Suprapubic skin (tissue), 4 donors: ENCODE measurements around the gene PRSS16. TPM values are rescaled to one million over a fixed set of nuclear protein-coding genes. Genes with fewer than 3 reads are reported as not detected.

Experiments used
- DNase-seq, 2 donors: peaks; one replicate each; pipeline ENCODE4 v3.0.0-alpha.2; 2019; ENCODE audit warnings: low spot score in 2 of 2
- H3K27ac ChIP-seq: fragments of 200-600 bp; sonication (generic); one replicate; pipeline ENCODE4 v1.5.1; 2019
- H3K27me3 ChIP-seq: fragments of 200-600 bp; sonication (generic); one replicate; pipeline ENCODE4 v1.5.1; 2019
- H3K36me3 ChIP-seq: fragments of 200-600 bp; sonication (generic); one replicate; pipeline ENCODE4 v1.5.1; 2019
- H3K4me1 ChIP-seq: fragments of 200-600 bp; sonication (generic); one replicate; pipeline ENCODE4 v1.5.1; 2019
- H3K4me3 ChIP-seq: fragments of 200-600 bp; sonication (generic); one replicate; pipeline ENCODE4 v1.5.1; 2019; ENCODE audit warnings: mild to moderate bottlenecking
- H3K9me3 ChIP-seq: fragments of 200-600 bp; sonication (generic); one replicate; pipeline ENCODE4 v1.5.1; 2019
- CTCF ChIP-seq, 2 donors: fragments of 200-600 bp in 1 of 2; fragments of 450-650 bp in 1 of 2; sonication (generic) in 1 of 2; IDR thresholded peaks; one replicate each; pipeline ENCODE4 v1.5.1; 2016 to 2019; ENCODE audit warnings: antibody characterized with exemption in 2 of 2, mild to moderate bottlenecking in 1 of 2, moderate library complexity in 1 of 2
- EP300 ChIP-seq: sonication (generic); formaldehyde crosslinking; IDR thresholded peaks from one replicate; pipeline ENCODE4 v1.6.1; 2017; ENCODE audit warnings: antibody characterized with exemption
- POLR2A ChIP-seq, 2 donors: fragments of 450-650 bp; IDR thresholded peaks; one replicate each; pipeline ENCODE4 v1.6.1; 2017; ENCODE audit warnings: antibody characterized with exemption in 2 of 2, mild to moderate bottlenecking in 2 of 2, moderate library complexity in 2 of 2
- POLR2AphosphoS5 ChIP-seq, 3 donors: sonication (generic); formaldehyde crosslinking; IDR thresholded peaks; one replicate each; pipeline ENCODE4 v1.6.1; 2017; ENCODE audit warnings: antibody characterized with exemption in 3 of 3
- WGBS: methylation state at CpG from one replicate; pipeline ENCODE4 v1.1.5; 2018; 5-methylcytosine and 5-hydroxymethylcytosine counted together
- total RNA-seq, 4 donors: library from RNA; depleted of rRNA; stranded (reverse); fragments of >200 nt; gene quantifications; one replicate each; pipeline ENCODE4 v1.1.0, GENCODE V29; 2016

The PRSS16 gene
- total RNA-seq, 4 donors from 2014 or later: 7.7 to 17.1 (median 13.8) TPM

GRCh38 chr6:27237089-27237803, 10.3 kb upstream of the PRSS16 start:
- no peak for DNase-seq
- 21% methylated on average over 20 of the region's 20 CpGs for WGBS
- TF ChIP-seq CTCF (IDR thresholded peaks at IDR 0.05): no peak
- TF ChIP-seq EP300: no peak
- no peak for TF ChIP-seq POLR2A (IDR thresholded peaks at IDR 0.05)
- no peak for TF ChIP-seq POLR2AphosphoS5 (IDR thresholded peaks at IDR 0.05)

GRCh38 chr6:27238010-27238983, 9.2 kb upstream of the PRSS16 start:
- H3K27ac ChIP-seq: no peak overlapping the region
- DNase-seq: no peak
- no peaks in the 10 kb centered on the region for H3K9me3 ChIP-seq
- TF ChIP-seq CTCF (IDR thresholded peaks at IDR 0.05) (no peak), POLR2AphosphoS5 (IDR thresholded peaks at IDR 0.05) (no peak), EP300 (no peak), POLR2A (IDR thresholded peaks at IDR 0.05) (no peak)
- H3K27me3 ChIP-seq: peaks cover 94% of the 10 kb centered on the region
- H3K36me3 ChIP-seq: no peaks in the 10 kb centered on the region
- WGBS: 10% methylated on average over 31 of the region's 41 CpGs
- H3K4me1 ChIP-seq: no peaks in the 10 kb centered on the region
- no peak overlapping the region for H3K4me3 ChIP-seq

More at GRCh38 chr6:27237089-27237803, 10.3 kb upstream of the PRSS16 start:
- H3K27ac ChIP-seq: no peak overlapping the region
- H3K36me3 ChIP-seq: no peaks in the 10 kb centered on the region
- H3K9me3 ChIP-seq: no peaks in the 10 kb centered on the region
- no peaks in the 10 kb centered on the region for H3K4me1 ChIP-seq
- no peak overlapping the region for H3K4me3 ChIP-seq
- peaks cover 92% of the 10 kb centered on the region for H3K27me3 ChIP-seq

GRCh38 chr6:27239258-27239657, 8.2 kb upstream of the PRSS16 start:
- no peak overlapping the region for H3K27ac ChIP-seq
- H3K36me3 ChIP-seq: no peaks in the 10 kb centered on the region
- WGBS: 83% methylated on average over 6 of the region's 6 CpGs
- no peaks in the 10 kb centered on the region for H3K9me3 ChIP-seq
- peaks cover 94% of the 10 kb centered on the region for H3K27me3 ChIP-seq
- H3K4me3 ChIP-seq: no peak overlapping the region
- TF ChIP-seq POLR2A (IDR thresholded peaks at IDR 0.05): no peak
- no peak for TF ChIP-seq CTCF (IDR thresholded peaks at IDR 0.05)
- no peak for TF ChIP-seq POLR2AphosphoS5 (IDR thresholded peaks at IDR 0.05)
- TF ChIP-seq EP300: no peak
- no peak for DNase-seq
- H3K4me1 ChIP-seq: no peaks in the 10 kb centered on the region

- H3K27me3 ChIP-seq: peaks cover 94% of the 10 kb centered on the region
- no peak for DNase-seq
- no peaks in the 10 kb centered on the region for H3K4me1 ChIP-seq
- H3K9me3 ChIP-seq: no peaks in the 10 kb centered on the region
- TF ChIP-seq POLR2AphosphoS5 (IDR thresholded peaks at IDR 0.05): no peak
- no peak for TF ChIP-seq POLR2A (IDR thresholded peaks at IDR 0.05)
- no peak for TF ChIP-seq CTCF (IDR thresholded peaks at IDR 0.05)
- no peak for TF ChIP-seq EP300
- H3K27ac ChIP-seq: no peak overlapping the region
- no peaks in the 10 kb centered on the region for H3K36me3 ChIP-seq
- no peak overlapping the region for H3K4me3 ChIP-seq
- 78% methylated on average over 7 of the region's 7 CpGs for WGBS
Measured at GRCh38 chr6:27241443-27241842, 6.1 kb upstream of the PRSS16 start.
